HG02610 (cell line): ENCODE measurements around the gene GJD3.

ENCODE experiments used
- ATAC-seq: cut with Tn5 transposase; IDR thresholded peaks from one replicate; pipeline ENCODE4 v1.9.1; 2021; ENCODE audit warnings: mild to moderate bottlenecking, moderate library complexity; ENCODE audit not compliant: unreplicated experiment

The GJD3 gene

DNA sequence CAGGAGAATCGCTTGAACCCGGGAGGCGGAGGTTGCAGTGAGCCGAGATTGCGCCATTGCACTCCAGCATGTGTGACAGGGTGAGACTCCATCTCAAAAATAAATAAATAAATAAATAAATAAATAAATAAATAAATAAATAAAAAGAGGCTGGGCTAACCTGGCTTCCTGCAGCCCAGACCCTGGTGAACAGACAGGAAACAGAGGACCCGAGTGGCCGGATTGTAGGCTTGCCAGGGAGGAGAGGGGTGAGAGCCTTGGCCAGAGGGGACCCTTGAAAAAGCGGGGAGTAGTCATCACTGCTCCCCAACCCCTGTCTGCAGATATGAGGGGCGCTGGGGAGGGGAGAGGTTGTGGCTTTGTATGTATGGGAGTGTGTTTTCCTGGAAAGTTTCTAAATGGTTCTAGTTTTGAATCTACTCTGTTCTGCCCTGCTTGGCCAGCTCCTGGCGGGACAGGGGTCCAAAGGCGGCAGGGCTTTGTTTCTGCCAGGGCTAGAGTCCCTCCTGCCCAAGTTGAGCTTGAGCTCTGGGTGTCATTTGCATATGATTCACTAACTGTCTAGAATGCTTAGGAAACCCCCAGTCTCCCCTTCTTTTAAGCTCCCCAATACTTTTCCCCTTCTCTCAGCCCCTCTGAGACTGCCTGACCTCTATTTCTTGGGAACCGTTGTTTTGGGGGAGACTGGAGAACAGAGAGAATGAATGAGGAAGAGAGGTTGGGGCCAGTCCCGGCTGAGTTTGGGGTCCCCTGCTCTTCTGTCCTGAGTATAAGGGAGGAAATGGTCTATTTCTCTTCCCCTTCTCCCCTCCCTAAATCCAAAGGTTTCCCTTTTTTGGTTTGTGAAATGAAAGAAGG, 39.2 kb downstream of the GJD3 start:
- no peak for ATAC-seq

DNA sequence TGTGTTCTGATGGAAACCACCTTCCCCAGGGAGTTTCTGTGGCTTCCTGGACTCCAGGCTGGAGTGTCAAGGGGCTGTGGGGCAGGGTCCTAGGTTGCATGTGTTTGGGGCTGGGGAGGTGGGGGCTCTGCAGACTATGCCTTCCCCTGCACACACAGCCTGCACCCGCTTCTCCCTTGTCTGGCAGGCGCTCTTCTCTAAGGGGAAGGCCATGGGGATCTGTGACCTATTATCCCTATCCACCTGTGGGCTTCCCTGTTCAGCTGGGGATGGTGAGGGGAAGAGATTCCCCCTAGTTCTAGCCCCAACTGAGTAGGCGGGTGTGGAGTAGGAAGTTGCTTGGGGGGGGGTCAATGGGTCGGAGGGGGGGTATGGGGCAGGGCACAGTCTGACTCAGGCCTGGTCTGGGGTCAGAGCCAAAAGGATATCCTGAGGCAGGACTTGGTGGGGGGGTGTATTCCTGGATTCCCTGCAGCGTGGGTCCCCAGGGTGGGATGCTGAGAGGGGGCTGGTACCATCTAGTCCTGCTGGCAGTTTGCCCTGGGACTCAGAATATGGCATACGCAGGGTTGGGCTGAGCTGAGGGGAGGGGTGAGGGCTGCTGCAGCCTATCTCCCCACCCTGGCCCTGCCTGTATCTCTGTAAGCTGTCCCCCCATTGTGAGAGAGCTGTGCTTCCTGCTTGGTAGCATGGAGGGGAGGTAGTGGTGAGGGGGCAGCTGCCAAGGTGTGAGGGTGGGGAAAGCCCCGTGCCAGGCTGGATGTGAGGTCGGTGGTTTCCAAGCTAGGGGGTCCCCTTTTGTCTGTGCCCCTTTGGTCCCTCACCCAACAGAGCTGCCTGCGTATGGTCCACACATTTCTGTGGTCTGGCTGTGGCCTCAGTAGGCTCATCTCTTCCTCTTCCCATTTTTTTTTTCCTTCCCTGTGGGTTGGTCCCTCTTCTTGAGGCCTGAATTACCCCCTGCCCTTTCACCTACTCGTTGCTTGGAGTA, 40.9 kb downstream of the GJD3 start:
- ATAC-seq = no peak

DNA sequence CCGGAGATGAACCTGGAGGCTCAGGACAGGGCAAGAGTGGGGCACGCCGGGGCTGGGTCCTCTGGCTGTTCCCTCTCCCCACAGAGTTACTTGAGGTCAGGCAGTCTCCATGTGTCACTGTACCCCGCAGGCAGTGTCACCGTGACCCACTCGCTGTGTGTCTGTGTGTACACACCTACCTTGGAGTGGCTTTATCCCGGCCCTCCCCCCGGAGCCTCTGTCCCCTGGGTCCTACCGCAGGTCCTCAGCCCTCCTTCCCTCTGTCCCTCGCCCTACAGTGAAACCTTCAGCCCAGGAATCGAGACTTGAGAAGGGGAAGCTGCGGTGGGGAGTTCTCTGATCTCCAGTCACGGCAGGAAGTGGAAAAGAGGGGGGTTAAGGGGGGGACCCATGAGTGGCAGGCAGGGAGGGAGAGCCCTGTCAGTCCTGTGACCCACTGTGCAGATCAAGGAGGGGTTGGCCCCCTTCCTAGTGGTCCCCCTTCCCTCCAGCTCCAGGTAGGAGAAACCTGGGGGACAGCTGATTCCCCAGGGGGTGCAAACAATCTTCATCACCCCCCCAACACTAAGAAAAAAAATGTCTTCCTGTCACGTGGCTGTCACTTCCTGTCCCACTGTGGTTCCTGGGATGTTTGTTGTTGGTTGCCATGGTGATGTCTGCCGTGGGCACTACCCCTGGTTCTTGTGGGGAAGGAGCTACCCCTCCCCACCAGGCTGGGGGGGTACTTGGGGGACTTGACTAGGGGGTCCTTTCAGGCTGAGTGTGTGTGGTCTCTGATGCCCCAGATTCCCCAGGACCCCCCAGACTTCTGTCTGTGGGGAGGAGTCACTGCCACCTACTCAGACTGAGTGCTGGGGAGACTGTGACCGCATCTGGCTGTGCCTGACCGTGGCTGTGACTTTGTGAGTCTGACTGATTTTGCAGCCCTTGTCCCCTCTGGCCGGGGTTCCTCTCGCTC, 41.9 kb downstream of the GJD3 start:
- ATAC-seq = no peak

DNA sequence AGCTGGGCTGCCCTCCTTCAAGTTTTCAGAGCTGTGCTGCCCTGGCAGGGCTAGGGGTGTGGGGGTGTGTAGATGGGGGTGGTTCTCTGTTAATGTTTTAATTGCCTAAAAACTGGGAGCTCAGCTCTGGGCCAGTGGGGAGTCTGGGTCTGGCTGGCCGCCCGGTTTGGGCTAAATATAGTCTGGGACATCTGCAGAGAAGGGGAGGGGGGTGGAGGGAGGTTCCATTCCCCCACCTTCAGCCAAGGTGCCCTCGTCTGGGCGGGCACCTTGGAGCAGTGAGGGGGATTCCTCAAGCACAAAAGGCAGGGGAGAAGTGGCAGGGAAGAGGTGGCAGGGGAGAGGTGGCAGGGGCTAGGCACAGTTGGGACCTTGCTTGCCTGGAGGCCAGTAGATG, 42.6 kb downstream of the GJD3 start:
- ATAC-seq = no peak

DNA sequence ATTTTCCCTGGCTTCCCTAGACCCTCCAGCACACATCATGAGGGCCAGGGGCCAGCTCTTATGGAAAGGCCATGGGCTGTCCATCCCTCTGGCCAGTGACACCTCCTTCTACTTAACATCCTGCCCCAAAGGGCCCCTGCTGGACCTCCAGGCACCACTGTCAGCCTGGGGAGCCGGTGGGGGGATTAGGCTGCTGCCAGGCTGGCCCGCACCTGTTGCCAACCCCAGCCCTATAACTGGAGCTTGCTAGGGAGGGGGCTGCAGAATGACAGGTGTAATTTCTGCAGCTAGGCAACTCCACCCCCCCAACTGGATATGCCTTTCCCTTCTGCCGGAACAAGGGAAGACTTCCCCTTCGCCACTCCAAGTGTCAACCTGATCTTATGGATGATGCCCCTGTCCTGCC, 43.0 kb downstream of the GJD3 start:
- ATAC-seq = no peak

DNA sequence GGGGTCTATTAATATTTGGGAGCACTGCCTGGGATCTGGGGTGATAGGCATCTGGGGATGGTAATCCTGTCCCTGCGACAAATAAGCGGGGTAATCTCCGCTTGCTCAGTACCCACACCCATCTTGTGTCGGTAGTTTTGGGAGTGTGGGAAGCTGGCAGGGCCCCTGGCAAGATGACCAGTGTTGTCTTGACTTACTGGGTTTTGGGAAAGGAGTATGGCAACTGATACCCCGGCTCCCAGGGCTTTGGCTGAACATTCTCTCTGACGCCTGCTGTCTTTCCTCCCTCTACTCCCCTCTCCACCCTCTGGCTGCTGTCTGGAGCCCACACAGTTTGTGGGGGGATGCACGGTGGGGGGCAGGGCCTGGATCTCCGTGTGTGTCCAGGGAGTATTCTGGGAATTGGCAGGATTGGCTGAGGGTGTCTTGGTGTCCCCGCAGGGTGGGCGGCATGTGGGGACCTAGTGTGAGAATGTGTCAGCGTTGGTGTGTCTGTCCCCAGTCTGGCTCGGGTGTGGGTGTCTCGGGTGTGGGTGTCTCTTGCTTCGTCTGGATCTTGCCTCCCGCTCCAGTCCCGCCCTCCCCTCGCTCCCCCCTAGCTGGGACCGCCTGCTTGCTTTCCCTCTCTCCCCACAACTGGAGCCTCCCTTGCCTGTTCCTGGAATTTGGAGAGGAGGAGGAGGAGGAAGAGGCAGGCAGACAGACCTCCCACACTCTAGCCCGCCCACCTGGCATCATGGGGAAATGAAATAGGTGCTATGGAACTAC, 43.6 kb downstream of the GJD3 start:
- ATAC-seq = no peak

DNA sequence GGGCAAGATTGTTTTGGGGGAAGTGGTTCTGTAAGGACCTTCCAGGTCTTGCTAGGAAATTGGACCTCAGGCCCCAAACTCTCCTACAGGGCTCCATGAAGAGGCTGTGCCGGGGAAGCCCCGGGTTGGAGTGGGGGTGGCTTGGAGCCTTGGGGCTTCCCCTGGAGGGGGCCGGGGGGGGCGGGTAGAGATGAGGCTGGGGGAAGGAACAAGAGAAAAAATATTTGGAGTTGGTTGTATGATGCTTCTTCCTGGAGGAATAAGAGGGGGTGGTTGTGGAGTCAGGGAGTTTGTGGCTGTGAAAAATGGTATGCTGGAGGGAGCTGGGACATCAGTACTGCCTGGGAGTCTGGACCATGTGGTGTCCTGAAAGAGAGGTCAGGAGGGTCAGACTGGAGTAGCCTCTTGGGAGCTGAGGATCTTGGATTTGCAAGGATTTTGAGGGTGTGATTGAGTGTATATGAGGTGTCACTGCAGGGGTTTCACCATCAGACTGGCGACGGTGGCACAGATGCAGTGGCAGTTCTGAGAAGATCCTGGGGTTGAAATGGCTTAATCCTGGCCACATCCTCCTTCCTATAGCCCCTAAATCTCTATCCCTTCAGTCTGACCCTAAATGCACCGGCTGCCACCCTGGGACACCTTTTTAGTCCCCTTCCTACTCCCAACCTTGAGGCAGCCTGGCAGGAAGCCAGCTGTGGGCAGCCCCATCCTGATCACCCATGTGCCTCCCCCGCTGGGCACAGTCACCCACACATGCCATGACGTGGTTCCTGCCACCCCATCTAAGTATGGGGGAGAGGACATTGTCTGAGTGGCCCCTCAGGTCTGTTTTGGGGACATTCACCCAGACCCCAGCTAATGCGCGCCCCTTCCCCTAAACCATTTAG, 44.6 kb downstream of the GJD3 start:
- no peak for ATAC-seq

DNA sequence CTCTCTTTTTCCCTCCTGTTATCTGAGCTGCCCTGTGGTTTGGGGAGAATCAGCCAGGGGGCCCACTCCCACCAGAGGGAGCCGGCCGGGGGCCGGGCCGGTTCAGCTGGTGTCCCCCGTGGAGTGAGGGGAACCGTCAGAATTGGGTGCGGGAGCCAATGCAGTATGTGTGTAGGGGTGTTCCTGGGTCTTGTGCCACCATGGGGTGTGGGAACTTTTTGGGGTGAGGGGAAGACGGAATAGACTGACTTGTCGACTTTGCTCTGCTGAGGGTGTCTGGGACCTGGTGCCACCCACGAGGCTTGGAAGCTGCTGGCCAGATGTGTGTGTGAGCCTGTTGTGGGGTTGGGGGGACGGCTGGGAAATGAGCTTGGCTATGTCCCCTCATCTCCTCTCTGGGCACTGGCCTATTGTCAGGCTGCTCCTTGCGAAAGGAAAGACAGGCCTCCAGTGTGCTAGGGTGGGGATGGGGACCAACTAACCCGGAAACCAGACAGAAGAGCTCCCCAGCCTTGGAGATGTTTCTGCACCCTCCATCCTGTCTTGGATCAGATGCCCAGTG, 45.6 kb downstream of the GJD3 start:
- ATAC-seq = no peak

DNA sequence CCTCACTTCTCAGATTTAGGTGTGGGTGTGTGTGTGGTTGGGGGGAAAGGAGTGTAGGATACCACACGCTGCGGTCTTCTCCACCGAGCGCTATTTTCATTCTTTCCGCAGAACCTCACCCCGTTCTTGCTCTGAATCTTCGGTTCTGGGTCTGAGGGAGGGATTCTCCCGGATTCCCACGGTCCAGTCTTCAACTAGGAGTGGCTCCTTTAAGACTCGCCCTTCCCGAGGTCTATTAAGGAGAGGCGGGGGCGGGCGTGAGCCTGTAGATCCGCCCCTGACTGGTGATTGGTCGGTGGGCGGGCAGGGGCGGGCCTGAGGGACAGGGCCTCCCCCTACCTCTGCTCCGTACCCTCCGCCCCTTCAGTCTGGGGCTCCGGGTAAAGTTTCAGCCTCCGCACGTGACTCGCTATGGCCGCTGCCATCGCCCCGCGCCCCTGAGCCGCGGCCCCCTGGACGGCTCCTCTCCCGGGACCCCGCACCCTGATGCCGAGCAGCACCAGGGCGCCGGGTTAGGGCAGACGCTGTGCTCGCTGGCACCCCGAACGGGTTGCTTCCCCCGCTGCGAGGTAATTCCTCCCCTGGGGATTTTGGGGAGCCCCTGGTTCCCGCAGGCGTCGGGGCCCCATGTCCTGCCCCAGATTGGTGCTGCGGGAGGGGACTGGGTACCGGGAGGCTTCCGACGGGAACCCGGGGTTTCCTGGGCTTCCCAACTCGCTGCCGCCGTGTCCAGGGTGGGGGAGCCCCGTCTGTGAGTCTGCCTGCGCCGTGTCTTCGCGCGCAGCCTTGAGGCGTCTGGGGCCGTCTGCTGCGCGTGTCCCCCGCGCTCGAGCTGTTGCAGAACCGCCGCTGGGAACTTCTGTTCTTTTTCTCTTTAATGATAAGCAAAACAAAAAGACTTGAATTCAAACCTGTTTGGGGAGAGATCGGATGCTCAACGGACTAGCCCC, 46.4 kb downstream of the GJD3 start:
- peak; percentile 69 for ATAC-seq

DNA sequence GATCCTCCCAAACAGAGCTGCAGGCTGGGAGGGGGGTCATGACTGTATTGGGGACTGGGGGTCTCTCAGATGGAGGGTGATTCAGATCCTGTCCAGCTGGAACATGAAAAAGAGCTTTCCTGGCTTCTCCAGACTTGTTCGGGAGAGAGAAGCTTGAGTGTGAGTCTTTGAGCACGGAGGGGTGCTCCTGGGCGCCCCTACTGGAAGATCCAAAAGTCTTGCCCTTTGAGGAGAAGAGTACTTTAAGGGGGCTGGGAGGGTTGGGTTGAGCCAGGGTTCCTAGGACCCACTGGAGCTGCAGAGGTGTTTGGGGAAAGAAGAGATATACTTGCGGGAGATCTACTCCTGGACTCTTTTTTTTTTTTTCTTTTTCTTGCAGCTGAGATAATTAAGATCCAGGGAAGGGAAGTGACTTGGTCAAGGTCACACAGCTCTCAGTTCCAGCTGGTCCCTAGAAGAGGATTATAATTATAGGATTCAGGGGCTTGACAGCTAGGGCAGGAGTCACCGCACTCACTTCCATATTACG, 47.1 kb downstream of the GJD3 start:
- ATAC-seq = no peak

DNA sequence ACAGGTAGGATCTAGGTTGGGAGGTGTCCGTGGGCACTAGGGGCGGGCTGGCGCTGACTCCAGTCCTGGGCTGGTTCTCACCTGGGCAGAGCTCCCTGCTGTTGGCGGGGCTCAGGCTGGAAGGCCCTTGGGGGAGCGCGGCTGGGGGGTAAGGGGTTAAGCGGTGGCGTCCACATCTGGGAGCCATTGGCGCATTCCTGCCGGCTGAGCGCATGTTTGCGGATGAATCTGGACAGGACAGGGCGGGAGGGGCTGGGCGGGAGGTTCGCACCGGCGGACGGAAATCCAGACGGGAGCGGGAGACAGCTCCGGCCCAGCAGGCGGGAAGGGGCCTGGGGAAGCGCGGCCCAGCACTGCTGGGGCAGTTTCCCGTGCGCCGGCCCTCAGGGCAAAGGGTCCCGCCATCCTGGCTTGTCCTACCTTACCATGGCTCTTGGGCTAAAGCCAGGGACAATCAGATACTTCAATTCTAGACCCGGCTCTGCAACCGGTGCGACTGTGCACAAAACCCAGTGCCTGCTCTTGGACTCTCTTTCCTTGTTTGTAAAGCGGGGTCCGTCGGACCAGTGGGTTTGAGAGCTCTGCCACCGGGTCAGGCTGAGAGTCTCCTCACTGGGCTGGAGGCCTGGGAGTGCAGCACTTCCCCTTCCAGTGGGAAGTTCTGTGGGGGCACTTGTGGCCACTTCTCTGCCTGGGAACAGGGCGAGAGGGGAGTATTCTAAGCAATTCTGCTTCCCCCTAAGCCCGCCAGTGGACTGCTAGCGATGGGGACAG, 47.8 kb downstream of the GJD3 start:
- no peak for ATAC-seq

DNA sequence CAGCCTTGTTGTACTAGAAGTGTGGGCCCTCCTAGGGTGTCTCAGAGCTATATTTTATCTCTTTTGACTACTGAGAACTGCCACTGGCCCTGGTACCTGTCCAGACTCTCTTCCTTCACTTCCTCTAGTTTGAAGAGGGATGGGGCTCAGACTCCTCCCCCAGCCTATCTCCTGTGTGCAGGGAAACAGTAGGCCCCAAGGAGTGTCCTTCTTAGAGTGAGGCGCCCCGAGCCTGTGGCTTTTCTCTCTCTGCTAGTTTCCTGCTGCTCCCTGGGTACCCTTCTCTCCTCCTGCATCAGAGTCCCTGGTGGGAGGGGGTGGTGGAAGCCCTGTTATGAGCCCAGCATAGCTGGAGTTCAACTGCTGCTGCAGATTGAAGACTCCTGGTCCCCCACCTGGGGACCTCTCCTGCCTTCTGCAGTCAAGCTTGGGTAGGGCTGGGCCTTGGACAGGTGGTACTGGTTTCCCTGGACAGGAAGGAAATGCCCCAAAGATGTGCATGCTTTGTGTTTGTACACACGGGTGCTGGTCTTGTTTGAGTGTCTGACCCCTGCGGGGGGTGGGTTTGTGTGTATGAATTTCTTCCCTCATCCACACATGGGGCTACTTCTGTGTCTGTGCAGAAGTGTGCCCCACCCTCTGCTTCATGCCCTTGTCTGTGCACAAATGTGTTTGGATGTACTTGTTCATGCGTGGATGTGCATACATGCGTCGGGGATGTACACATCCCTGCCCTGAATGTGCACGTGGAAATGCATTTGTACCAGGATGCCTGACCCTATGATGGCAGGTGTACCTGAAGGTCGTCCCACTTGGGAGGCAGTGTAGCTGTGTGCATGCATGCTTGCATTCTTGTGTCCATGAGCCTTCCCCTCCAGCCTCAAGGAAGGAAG, 48.6 kb downstream of the GJD3 start:
- no peak for ATAC-seq

DNA sequence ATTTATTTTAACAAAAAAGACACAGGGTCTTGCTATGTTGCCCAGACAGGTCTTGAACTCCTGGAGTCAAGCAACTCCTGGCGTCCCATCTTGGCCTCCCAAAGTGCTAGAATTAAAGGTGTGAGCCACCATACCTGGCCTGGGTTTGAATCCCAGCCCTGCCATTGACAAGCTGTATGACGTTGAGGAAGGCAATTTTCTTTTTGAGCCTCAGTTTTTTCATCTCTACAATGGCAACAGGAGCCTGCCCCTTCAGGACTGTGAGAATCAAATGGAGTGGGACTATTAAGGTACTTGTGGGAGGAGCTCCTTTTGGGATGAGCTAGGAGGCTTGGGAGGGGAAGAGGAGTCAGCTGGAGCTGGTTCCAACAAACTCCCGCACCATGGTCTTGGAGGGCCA, 49.3 kb downstream of the GJD3 start:
- no peak for ATAC-seq

DNA sequence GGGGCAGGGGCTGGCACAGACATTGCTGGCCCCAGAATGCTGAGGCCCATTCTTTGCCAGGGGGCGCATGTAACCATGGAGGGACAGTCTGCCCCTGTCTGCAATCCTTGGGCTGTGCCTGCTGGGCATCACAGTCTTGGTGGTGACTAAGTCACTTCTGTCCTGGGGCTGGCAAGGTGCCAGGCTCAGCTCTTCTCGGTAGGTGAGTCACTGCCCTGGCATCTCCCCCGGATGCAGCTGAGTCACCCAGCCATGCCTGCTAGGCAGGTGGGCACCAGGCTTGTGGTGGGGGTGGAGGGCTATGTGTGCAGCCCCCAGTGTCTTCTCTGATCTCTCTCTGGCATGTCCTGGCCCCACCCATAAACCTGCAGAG, 50.0 kb downstream of the GJD3 start:
- no peak for ATAC-seq
